Measurements from ENCODE around the gene RSU1. TPM values are rescaled to one million over a fixed set of nuclear protein-coding genes. Genes with fewer than 3 reads are reported as not detected.

The RSU1 gene
- total RNA-seq, 1 experiment from 2014 or later, result 29.5 TPM

DNA sequence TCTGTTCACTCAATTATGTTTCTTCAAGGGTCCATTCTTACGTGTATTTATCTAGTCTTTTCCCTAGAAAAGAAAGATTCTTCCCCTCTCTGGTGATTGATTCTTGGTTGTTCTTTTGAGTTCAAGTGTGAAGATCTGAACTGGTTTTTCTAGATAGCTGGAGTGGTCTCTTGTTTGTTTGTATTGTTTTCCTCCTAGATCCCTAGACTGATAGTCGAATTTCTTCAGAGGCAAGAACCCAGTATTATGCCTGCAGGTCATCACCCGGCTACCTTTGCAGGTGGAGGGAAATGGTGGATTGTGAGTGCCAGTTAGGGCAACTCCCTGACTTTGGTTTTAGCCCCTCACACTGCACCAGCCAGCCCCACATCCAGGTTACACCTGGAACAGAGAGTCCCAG lies 2.2 kb upstream of the RSU1 start:
- H4K20me1 ChIP-seq (ENCODE audit: insufficient read depth), result no peaks in the 10 kb centered on the region
- BruUV-seq (replicated peaks), result no TSS peak
- H3K9me3 ChIP-seq (ENCODE audit: control insufficient read depth in 1 of 2, insufficient read depth in 1 of 2, low read depth in 1 of 2, low read length in 2 of 2), result peaks cover 9 to 10% of the 10 kb centered on the region in 2 experiments; a peak in 2 of 4 replicates
- H3K4me1 ChIP-seq (ENCODE audit: control insufficient read depth in 1 of 2, insufficient read depth in 2 of 2, low read length in 2 of 2), result peaks cover 3 to 18% of the 10 kb centered on the region in 2 experiments; a peak in 3 of 4 replicates
- intact Hi-C loops (cut with micrococcal nuclease), result no loop called here
- H3K27me3 ChIP-seq (ENCODE audit: insufficient read depth, low read length), result no peaks in the 10 kb centered on the region
- CTCF ChIA-PET, result no interaction called here
- TF ChIP-seq ZFX (IDR thresholded peaks at IDR 0.05) (no peak), RAD21 (IDR thresholded peaks at IDR 0.05; ENCODE audit: low read depth) (no peak), SRF (IDR thresholded peaks at IDR 0.05; ENCODE audit: low read depth) (no peak), MAX (IDR thresholded peaks at IDR 0.05) (no peak), POLR2AphosphoS5 (IDR thresholded peaks at IDR 0.05; ENCODE audit: low read depth, low read length) (no peak), EZH2 (IDR thresholded peaks at IDR 0.05) (no peak), SIN3A (IDR thresholded peaks at IDR 0.05; ENCODE audit: low read depth) (no peak)
- TF ChIP-seq, protein P1, sequence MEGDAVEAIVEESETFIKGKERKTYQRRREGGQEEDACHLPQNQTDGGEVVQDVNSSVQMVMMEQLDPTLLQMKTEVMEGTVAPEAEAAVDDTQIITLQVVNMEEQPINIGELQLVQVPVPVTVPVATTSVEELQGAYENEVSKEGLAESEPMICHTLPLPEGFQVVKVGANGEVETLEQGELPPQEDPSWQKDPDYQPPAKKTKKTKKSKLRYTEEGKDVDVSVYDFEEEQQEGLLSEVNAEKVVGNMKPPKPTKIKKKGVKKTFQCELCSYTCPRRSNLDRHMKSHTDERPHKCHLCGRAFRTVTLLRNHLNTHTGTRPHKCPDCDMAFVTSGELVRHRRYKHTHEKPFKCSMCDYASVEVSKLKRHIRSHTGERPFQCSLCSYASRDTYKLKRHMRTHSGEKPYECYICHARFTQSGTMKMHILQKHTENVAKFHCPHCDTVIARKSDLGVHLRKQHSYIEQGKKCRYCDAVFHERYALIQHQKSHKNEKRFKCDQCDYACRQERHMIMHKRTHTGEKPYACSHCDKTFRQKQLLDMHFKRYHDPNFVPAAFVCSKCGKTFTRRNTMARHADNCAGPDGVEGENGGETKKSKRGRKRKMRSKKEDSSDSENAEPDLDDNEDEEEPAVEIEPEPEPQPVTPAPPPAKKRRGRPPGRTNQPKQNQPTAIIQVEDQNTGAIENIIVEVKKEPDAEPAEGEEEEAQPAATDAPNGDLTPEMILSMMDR (IDR thresholded peaks at IDR 0.05 in 2 of 3, conservative IDR thresholded peaks at IDR 0.05 in 1 of 3; ENCODE audit: borderline replicate concordance in 1 of 3, insufficient read depth in 1 of 3, low read depth in 2 of 3, low read length in 2 of 3), result no peak
- no peak overlapping the region for H2AFZ ChIP-seq (ENCODE audit: low read depth, low read length, poor library complexity, severe bottlenecking)
- POLR2A ChIA-PET, result no interaction called here
- no peaks in the 10 kb centered on the region for H3K79me2 ChIP-seq (ENCODE audit: insufficient read depth, low read length)
- no peak overlapping the region for H3K4me3 ChIP-seq (replicated peaks in 1 of 2; ENCODE audit: low read depth in 1 of 2, low read length in 2 of 2)
- H3K9me2 ChIP-seq (ENCODE audit: insufficient read depth), result no peaks in the 10 kb centered on the region
- DNase-seq (ENCODE audit: low read depth, low spot score), result no peak
- H3K27ac ChIP-seq (ENCODE audit: low read depth, low read length), result no peak overlapping the region
- no peak for ATAC-seq
- no peaks in the 10 kb centered on the region for H3K36me3 ChIP-seq (ENCODE audit: control insufficient read depth in 1 of 2, insufficient read depth in 2 of 2, low read length in 2 of 2)
- RAD21 ChIA-PET (ENCODE audit: low non-redundant PET in 1 of 2, low total read pairs in 2 of 2, uncharacterized antibody in 2 of 2, unreplicated experiment in 2 of 2), result no interaction called here
- no peak overlapping the region for H3K4me2 ChIP-seq (ENCODE audit: low read length)
- H3K9ac ChIP-seq (ENCODE audit: low read length), result no peak overlapping the region

- POLR2A ChIA-PET, result no interaction called here
- CTCF ChIA-PET, result no interaction called here
- no peak for DNase-seq (ENCODE audit: low read depth, low spot score)
- H3K9me2 ChIP-seq (ENCODE audit: insufficient read depth), result no peaks in the 10 kb centered on the region
- RAD21 ChIA-PET (ENCODE audit: low non-redundant PET in 1 of 2, low total read pairs in 2 of 2, uncharacterized antibody in 2 of 2, unreplicated experiment in 2 of 2), result no interaction called here
- no peak for ATAC-seq
- no peak overlapping the region for H3K27ac ChIP-seq (ENCODE audit: low read depth, low read length)
- H3K9ac ChIP-seq (ENCODE audit: low read length), result no peak overlapping the region
- no TSS peak for BruUV-seq (replicated peaks)
- TF ChIP-seq SP1 (IDR thresholded peaks at IDR 0.05; ENCODE audit: low read depth), result no peak
- no peak for TF ChIP-seq SRF (IDR thresholded peaks at IDR 0.05; ENCODE audit: low read depth)
- TF ChIP-seq ZBTB33 (IDR thresholded peaks at IDR 0.05; ENCODE audit: extremely low read depth, insufficient replicate concordance, low read length), result no peak
- no peak for TF ChIP-seq FOSL1 (IDR thresholded peaks at IDR 0.05; ENCODE audit: low read depth)
- TF ChIP-seq, protein P2, sequence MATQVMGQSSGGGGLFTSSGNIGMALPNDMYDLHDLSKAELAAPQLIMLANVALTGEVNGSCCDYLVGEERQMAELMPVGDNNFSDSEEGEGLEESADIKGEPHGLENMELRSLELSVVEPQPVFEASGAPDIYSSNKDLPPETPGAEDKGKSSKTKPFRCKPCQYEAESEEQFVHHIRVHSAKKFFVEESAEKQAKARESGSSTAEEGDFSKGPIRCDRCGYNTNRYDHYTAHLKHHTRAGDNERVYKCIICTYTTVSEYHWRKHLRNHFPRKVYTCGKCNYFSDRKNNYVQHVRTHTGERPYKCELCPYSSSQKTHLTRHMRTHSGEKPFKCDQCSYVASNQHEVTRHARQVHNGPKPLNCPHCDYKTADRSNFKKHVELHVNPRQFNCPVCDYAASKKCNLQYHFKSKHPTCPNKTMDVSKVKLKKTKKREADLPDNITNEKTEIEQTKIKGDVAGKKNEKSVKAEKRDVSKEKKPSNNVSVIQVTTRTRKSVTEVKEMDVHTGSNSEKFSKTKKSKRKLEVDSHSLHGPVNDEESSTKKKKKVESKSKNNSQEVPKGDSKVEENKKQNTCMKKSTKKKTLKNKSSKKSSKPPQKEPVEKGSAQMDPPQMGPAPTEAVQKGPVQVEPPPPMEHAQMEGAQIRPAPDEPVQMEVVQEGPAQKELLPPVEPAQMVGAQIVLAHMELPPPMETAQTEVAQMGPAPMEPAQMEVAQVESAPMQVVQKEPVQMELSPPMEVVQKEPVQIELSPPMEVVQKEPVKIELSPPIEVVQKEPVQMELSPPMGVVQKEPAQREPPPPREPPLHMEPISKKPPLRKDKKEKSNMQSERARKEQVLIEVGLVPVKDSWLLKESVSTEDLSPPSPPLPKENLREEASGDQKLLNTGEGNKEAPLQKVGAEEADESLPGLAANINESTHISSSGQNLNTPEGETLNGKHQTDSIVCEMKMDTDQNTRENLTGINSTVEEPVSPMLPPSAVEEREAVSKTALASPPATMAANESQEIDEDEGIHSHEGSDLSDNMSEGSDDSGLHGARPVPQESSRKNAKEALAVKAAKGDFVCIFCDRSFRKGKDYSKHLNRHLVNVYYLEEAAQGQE (IDR thresholded peaks at IDR 0.05; ENCODE audit: low read depth), result no peak
- no peak for TF ChIP-seq POLR2AphosphoS5 (IDR thresholded peaks at IDR 0.05; ENCODE audit: low read depth, low read length)
- no peak for TF ChIP-seq SIN3A (IDR thresholded peaks at IDR 0.05; ENCODE audit: low read depth)
- no peak for TF ChIP-seq TCF7L2 (IDR thresholded peaks at IDR 0.05; ENCODE audit: borderline replicate concordance, extremely low read depth, insufficient read depth, insufficient read length)
- no peak for TF ChIP-seq EZH2 (IDR thresholded peaks at IDR 0.05)
- H3K4me3 ChIP-seq (replicated peaks in 1 of 2; ENCODE audit: low read depth in 1 of 2, low read length in 2 of 2), result no peak overlapping the region
- intact Hi-C loops (cut with micrococcal nuclease), result no loop called here
- H3K4me2 ChIP-seq (ENCODE audit: low read length), result no peak overlapping the region
- no peaks in the 10 kb centered on the region for H3K36me3 ChIP-seq (ENCODE audit: control insufficient read depth in 1 of 2, insufficient read depth in 2 of 2, low read length in 2 of 2)
- no peaks in the 10 kb centered on the region for H4K20me1 ChIP-seq (ENCODE audit: insufficient read depth)
- peaks cover 9 to 10% of the 10 kb centered on the region in 2 experiments; a peak in 2 of 4 replicates for H3K9me3 ChIP-seq (ENCODE audit: control insufficient read depth in 1 of 2, insufficient read depth in 1 of 2, low read depth in 1 of 2, low read length in 2 of 2)
- no peaks in the 10 kb centered on the region for H3K27me3 ChIP-seq (ENCODE audit: insufficient read depth, low read length)
- H3K4me1 ChIP-seq (ENCODE audit: control insufficient read depth in 1 of 2, insufficient read depth in 2 of 2, low read length in 2 of 2), result peaks cover 3 to 18% of the 10 kb centered on the region in 2 experiments; a peak in 3 of 4 replicates
- no peaks in the 10 kb centered on the region for H3K79me2 ChIP-seq (ENCODE audit: insufficient read depth, low read length)
- H2AFZ ChIP-seq (ENCODE audit: low read depth, low read length, poor library complexity, severe bottlenecking), result no peak overlapping the region
Observed at GRCh38 chr10:16819026-16819425, 1.8 kb upstream of the RSU1 start.
